ENCODE data around the gene DENR.
"Not testable (repeated sequence)": the region's sequence is repeated elsewhere in the genome, so short reads cannot be mapped to it uniquely, and the experiment has no call there.

Gene DENR

DNA sequence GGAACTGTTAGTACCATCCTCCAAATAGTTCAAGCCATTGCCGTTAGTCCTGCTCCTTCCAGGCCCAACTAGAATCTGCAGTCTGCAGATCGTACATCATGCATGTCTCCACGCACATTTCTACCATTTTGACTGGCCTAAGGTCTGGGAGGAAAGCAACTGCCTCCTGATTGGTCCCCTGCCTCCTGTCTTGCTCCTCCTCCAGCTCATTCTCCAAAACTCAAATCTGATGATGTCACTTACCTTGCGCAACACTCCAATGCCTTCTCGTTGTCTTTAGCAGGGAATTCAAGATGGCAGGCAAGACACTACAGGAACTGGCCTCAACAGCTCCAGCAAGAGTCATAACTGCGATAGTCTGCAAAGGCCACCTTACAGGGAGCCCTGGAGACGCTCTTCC lies 12.3 kb upstream of the DENR start:
- no peak for DNase-seq (ENCODE audit: low read depth in 2 of 2)

DNA sequence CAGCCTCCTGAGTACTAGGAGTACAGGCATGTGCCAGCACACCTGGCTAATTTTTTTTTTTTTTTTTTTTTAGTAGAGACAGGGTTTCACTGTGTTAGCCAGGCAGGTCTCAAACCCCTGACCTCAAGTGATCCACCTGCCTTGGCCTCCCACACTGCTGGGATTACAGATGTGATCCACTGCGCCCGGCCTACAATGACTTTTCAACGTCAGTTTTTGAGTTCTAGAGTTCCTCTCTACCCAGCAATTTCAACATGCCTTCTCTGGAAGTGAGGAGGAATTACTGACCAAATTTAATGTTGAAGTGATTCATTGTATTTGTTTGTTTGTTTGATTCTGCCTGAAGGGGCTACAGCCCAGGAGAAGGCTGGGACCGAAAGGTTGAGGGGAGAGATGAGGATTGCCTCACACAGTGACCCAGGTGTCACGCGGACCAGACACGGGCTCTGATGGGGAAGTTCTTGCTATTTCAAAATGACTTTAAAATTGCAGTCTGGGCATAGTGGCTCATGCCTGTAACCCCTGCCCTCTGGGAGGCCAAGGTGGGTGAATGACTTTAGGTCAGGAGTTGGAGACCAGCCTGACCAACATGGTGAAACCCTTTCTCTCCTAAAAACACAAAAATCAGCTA lies 8.6 kb upstream of the DENR start:
- no peak for DNase-seq (ENCODE audit: low read depth in 2 of 2)

DNA sequence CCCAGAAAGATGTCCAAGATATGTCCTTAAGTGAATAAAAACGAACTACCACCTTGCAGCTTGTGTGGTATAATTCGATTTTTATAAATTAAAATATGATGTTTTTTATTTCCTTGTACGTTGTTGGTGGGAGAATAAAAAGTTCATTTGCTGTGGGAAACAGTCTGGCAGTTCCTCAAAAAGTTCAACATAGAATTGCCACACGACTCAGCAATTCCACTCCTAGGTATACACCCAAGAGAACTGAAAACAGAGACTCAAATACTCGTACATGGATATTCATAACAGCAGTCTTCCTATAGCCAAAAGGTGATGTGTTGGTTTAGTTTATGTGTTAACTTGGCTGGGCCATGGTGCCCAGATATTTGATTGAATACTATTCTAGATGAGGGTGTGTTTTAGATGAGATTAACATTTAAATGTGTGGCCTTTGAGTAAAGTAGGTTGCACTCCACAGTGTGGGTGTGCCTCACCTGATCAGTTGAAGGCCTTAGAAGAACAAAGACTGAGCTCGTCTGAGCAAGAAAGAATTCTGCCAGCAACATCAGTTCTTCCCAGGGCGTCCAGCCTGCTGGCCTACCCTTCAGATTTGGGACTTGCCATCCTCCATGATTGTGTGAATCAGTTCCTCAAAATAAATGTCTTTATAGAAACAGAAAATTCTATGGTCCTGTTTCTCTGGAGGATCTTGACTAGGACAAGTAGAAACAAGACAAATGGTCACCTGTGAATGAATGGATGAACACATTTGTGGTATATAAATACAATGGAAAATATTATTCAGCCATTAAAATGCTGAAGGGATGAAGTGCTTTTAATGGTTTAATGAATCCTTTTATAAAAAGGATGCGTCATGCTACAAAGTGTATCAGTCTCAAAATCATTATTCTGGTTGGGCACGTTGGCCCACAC lies 5.1 kb upstream of the DENR start:
- no peak for DNase-seq (ENCODE audit: low read depth in 2 of 2)

DNA sequence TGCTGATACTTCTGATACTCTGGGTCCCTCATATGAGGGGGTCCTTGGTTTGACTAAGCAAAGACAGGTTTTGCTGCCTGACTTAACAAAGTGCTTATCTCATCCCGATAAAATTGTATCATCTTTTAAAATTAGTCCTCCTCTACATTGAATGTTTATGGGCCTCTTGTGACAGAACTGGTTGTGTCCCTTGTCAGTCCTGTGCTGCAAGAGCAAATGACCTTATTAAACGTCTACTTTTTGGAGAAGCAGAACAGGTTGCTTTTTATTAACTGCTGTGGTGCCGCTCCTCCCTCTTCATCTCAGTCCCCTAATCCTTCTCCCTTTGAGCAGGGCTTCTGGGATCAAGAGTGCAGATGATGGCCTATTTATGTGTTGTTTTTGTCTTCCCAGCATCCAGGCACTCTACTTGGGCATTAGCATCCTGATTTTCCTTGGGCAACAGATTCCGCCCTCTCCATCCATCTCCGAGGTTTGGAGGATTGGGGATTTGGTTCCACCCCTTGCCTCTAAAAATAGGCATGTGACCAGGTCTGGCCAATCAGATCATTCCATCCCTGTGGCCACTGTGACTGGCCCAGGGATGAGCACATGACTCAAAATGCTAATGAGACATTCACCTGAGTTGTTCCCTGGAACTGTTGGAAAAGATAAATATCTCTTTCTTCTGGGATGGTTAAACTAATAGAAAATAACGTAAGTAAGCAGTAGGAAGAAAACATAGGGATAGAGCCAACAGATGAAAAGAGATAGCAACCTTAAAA lies 2.9 kb upstream of the DENR start:
- DNase-seq (ENCODE audit: low read depth in 2 of 2) = no peak

DNA sequence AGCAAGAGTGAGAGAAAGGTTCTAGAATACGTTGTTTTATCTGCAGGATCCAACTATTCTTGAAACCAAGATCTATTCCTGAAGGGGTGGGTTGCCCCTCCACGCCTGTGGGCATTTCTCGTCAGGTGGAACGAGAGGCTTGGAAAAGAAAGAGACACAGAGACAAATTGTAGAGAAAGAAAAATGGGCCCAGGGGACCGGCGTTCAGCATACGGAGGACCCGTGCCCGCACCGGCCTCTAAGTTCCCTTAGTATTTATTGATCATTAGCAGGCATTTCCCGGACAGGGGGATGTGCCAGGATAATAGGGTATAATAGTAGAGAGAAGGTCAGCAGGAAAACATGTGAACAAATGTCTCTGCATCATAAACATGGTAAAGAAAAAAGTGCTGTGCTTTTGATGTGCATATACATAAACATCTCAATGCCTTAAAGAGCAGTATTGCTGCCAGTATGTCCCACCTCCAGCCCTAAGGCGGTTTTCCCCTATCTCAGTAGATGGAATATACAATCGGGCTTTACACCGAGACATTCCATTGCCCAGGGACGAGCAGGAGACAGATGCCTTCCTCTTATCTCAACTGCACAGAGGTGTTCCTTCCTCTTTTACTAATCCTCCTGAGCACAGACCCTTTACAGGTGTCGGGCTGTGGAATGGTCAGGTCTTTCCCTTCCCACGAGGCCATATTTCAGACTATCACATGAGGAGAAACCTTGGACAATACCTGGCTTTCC lies 1.7 kb upstream of the DENR start:
- not testable (repeated sequence) for DNase-seq (ENCODE audit: low read depth in 2 of 2)

DNA sequence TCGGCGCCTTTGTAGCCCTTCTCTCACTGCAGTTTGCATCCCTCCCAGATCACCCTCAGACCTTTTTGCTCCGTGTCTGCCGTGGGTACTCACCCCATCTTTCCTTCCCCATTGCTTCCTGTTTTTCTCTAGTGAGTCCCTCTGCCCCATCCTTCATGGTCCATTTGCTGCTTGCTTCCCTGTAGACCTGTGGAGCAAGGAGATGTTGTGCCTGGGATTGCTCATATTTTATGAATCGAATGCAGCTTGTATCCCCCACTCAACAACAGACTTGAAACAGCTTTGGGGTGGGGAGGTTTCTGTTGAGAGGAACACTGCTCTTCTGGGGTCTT lies 661 bp downstream of the DENR start:
- DNase-seq (ENCODE audit: low read depth in 2 of 2) = no peak

DNA sequence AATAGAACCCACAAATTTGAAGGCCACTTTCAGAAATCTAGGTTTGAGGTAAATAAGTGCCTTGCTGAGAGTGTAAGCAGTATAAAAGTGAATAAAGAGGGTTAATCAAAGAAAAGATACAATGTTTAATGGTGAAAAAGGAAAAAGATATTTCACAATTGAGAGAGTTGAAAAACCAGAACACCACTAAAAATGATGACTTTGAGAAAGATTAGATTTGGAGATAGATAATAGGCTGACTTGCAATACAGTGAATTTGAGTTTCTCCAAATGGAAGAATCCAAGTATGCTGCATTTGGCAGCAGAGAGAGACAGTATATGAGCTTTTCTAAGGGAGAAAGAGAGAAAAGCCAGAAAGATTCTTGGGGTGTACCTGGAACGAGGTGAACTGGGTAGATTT lies 2.2 kb downstream of the DENR start:
- DNase-seq (ENCODE audit: low read depth in 2 of 2) = no peak

DNA sequence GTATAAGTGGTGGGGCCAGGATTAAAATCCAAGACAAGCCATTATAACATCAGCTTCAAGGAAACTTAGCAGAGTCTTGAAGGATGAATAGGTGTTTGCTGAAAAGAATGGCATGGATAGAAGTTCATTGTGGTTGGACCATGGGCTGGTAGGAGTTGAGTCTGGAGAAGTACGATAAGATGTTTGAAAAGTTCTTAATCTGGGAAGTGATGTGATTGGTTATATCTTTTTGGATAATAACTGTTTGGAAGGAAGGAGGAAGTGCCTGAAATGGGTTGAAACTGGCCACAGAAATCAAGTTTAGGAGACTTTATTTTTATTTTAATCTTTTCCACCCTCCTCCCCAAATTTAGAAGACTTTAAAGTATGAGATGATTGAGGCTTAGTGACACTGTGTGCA lies 4.9 kb downstream of the DENR start:
- no peak for DNase-seq (ENCODE audit: low read depth in 2 of 2)

DNA sequence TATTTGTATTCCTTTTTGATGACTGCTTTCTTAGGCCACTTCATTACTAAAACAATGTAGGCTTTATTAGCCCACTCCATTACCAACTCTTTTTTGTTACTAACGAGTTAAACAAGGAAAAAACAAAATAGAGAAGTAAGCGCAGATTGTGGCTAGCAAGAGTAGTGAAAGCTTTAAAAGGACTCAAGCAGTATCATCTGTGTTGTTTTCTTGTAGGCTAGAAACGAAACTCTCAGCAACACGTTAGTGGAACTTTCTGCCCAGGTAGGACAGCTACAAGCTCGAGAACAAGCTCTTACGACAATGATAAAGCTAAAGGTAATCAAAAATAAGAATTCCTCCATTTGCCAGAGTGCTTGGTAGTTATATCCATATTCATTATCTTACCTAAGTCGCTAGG lies 32.9 kb downstream of the DENR start:
- DNase-seq (ENCODE audit: low read depth in 2 of 2) = no peak

DNA sequence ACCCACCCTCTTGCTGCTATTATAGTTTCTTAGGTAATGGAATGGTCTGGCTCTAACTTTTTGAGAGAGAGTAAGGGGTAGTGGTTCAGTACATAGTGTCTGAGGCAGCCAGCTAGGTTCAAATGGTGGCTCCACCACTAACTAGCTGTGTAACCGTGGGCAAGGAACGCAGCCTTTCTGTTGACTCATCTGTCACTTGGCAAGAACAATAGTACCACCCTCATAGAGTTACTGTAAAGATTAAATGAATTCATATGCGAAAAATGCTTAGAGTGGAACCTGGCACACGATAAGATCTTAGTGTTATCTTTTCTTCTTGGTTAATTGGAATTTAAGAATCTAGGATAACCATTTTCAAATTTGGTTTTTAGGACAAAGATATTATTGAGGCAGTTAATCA lies 35.8 kb downstream of the DENR start:
- no peak for DNase-seq (ENCODE audit: low read depth in 2 of 2)

DNA sequence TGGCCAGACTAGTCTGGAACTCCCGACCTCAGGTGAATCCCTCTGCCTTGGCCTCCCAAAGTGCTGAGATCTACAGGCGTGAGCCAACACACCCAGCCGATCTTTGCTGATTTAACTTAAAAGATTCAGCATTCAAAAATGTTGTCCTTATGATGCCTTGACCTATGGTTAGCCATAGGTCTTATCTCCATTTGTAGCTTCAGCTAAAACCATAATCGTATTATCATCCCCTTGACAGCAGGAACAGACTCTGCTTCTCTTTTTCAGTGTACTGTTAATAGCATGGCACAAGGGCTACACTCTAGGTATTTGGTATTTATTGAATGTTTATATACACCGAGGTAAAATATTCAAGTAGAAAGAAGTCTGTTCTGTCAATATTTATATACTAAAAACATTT lies 37.0 kb downstream of the DENR start:
- no peak for DNase-seq (ENCODE audit: low read depth in 2 of 2)

DNA sequence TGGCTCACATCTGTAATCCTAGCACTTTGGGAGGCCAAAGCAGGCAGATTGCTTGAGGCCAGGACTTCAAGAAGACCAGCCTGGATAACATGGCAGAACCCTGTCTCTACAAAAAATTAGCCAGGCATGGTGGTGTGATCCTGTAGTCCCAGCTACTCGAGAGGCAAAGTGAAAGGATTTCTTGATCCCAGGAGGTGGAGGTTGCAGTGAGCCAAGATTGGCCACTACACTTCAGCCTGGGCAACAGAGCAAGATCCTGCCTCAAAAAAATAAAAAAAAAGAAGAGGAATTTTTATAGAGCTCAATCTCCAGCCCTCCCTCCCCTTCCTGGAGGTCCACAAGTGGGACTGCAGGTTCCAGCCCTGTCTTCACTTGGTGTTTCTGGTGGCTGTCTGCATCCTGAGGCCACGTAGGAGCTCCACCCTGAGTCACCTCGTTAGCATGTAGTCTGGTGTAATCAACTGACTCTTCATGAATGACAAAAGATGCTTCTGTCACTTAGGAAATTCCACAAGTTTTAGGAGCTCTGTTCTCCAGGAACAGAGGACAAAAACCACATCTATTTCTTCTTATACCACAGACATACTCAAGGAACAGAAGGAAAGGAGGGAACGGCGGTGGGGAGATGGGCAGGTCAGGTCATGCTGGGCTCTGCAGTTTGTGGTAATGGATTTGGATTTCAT lies 37.9 kb downstream of the DENR start:
- no peak for DNase-seq (ENCODE audit: low read depth in 2 of 2)

DNA sequence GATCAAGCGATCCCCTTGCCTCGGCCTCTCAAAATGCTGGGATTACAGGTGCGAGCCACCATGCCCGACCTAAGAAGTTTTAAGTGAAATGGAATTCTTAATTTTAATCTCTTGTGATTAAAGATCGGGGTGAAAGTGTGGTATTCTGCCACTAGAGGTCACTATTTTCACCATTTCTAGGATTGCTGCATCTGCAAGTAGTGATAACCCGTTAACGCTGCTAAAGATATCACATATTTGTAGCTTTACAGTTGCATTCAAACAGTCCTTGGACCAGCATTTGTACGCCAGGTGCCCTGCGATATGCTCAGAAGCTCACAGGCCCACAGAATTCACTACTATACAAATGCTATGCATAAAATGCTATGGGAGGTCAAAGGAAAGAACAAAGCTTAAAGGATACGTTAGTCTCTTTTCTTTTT lies 41.1 kb downstream of the DENR start:
- DNase-seq (ENCODE audit: low read depth in 2 of 2) = no peak

DNA sequence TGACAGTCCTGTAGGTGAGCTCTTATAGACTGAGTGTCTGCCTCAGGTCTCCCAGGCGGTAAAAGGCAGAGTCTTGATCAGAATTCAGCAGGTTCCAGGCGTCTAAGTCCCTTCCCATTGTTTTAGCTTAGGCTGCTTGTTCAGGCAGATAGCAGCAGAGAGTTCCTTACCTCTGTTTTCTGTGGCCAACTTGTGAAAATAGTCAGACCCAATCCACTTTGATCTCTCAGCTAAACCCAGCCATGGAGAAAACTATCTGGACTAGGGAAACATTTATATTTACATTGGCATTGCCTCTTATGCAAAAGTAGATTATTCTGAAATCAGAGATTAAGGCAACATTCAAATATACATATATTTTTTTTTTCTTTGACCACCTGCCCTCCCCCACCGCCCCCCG lies 43.2 kb downstream of the DENR start:
- DNase-seq (ENCODE audit: low read depth in 2 of 2) = no peak

DNA sequence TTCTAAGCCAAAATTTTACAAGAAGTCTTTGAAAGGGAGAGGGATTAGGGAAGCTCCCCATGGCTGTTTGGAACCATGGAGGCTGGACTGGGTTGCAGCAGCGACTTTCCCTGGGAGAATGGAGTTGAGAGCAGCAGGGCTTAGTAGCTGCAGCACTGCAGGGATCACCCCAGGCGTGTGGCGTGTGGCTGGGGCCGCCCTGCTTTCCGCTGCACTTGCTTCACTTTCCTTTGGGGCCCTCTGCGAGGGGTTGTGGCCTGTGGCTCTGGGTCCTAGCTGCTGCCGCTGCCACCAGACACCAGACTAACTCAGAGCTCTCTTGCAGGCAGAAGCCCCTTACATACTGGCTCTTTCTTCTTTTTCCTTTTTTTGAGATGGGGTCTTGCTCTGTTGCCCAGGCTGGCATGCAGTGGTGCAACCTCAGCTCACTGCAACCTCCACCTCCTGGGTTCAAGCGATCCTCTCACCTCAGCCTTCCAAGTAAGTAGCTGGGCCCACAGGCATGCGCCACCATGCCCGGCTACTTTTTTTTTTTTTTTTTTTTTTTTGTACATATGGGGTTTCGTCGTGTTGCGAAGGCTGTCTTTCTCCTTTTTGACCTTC lies 47.1 kb downstream of the DENR start:
- no peak for DNase-seq (ENCODE audit: low read depth in 2 of 2)

DNA sequence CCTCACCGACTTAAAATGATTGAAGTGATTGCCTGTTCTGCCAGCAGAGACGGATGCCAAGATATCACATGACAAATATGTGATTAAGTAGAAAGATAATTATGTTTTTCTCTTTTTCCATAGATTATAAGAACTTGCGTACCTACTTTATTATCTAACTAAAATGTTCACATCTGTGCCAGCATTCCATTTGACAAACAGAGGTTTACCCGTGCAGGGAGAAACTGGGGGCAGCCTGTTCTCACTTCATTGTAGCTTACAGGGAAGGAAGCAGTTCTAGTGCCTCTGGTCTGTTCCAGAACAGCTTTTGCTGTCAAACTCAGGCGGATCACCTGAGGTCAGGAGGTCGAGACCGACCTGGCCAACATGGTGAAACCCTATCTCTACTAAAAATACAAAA lies 51.3 kb downstream of the DENR start:
- DNase-seq (ENCODE audit: low read depth in 2 of 2) = no peak

DNA sequence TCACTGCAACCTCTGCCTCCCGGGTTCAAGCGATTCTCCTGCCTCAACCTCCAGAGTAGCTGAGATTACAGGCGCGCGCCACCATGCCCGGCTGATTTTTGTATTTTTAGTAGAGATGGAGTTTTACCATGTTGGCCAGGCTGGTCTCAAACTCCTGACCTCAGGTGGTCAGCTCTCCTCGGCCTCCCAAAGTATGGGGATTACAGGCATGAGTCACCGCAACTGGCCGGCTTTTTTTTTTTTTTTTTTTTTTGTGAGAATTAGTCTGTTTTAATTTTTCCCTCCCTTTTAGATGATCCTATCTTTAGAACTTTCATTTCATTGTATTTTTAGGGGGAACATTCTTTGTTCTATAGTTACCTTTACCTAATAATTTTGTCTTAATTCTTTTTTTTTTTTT lies 52.3 kb downstream of the DENR start:
- not testable (repeated sequence) for DNase-seq (ENCODE audit: low read depth in 2 of 2)

DNA sequence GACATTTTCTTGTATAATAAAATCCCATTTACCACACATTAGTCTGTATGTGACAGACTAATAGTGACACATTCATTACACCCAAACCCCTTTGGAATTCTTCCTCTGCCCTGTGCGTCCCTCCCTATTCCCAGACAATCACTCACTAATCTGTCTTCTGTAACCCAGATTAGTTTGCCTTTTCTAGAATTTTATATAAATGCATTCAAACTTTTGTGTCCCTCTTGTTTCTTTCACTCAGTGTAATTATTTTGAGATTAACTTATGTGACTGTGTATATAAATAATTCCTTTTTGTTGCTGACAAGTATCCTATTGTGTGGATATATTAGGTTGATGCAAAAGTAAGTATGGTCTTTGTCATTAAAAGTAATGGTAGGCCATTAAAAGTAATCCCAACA lies 55.0 kb downstream of the DENR start:
- no peak for DNase-seq (ENCODE audit: low read depth in 2 of 2)

DNA sequence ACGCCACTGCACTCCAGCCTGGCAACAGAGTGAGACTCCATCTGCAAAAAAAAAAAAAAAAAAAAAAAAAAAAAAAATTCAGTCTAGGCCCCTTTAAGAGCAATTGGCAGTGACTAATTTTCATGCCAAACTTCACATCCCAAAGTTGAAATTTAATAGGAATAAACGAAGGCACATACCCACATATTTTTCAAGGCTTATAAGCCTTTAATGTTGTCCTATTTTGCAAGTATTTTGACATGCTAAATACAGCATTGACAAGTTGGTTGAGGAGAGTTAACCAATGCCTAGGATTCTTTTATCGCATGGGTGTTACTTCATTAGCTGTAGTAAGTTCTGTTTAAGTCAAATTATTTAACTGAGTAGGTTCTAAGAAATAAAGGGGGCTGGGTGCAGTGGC lies 59.2 kb downstream of the DENR start:
- no peak for DNase-seq (ENCODE audit: low read depth in 2 of 2)

DNA sequence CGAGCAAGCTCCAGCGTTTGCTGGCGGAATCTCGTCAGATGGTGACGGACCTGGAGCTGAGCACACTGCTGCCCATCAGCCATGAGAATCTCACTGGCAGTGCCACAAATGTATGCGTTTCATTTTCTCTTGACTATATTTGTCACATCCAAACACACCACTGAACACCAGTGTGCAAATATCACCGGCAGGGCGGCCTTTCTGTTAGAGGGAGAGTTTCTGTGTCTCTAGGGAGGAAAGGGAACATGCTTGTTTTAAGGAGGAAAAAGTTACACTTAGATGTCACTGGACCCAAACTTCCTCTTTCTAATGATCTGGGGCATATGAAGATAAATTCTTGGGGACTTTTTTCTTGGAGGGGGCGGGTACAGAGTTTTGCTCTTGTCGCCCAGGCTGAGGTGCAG lies 60.7 kb downstream of the DENR start:
- no peak for DNase-seq (ENCODE audit: low read depth in 2 of 2)

DNA sequence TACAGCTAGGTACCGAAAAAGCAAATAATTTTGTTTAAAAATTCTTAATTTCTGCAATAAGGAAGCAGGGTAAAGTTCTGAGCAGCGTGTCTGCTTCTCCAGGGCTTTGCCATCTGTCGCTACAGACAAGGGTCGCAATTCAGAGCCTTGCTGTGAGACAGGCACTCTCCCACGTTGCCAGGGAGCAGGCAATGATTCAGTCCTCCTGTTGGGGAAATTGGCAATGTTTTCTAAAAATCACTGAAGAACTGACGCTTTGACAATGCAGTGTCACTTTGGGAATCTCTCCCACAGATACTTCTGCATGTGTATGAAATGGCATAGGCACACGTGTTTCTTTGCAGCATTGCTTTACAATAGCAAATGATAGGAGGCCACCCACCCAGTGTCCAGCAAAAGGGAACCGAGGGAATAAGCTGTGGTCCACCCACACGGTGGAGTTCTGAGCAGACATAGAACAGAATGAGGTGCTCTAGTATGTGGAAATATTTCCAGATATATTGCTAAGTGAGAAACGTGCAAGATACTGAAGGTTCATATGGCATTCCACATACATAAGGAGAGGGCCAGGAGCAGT lies 66.7 kb downstream of the DENR start:
- no peak for DNase-seq (ENCODE audit: low read depth in 2 of 2)
